Peyer's patch (tissue), 4 donors: Measurements from ENCODE around the gene HELB.

Experiments
- POLR2A ChIP-seq, 2 donors: fragments of 450-650 bp; IDR thresholded peaks; one replicate each; pipeline ENCODE4 v1.5.1; 2017; ENCODE audit warnings: antibody characterized with exemption in 2 of 2, mild to moderate bottlenecking in 2 of 2, moderate library complexity in 2 of 2
- TF ChIP-seq, protein P1 (sequence below), 6 experiments: fragments of 450-650 bp in 4 of 6; fragments of 200-600 bp in 2 of 6; sonication (generic) in 1 of 6; IDR thresholded peaks; one replicate each; pipeline ENCODE4 v1.5.1; 2017 to 2019; ENCODE audit warnings: antibody characterized with exemption in 6 of 6, mild to moderate bottlenecking in 3 of 6, moderate library complexity in 1 of 6

DNA sequence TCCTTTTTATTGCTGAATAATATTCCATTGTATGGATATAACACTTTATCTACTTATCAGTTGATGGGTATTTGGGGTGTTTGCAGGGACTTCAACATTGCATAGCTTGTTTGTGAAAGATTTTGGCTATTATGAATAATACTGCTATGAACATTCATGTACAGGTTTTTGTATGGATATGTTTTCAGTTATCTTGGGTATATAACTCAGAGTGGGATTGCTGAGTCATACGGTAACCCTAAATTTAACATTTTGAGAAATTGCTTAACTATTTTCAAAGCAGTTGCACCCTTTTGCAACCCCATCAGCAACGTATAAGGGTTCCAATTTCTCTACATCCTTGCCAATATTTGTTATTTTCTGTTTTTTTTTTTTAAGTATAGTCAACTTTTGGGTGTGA lies 27.3 kb upstream of the HELB start:
- TF ChIP-seq, protein P1, sequence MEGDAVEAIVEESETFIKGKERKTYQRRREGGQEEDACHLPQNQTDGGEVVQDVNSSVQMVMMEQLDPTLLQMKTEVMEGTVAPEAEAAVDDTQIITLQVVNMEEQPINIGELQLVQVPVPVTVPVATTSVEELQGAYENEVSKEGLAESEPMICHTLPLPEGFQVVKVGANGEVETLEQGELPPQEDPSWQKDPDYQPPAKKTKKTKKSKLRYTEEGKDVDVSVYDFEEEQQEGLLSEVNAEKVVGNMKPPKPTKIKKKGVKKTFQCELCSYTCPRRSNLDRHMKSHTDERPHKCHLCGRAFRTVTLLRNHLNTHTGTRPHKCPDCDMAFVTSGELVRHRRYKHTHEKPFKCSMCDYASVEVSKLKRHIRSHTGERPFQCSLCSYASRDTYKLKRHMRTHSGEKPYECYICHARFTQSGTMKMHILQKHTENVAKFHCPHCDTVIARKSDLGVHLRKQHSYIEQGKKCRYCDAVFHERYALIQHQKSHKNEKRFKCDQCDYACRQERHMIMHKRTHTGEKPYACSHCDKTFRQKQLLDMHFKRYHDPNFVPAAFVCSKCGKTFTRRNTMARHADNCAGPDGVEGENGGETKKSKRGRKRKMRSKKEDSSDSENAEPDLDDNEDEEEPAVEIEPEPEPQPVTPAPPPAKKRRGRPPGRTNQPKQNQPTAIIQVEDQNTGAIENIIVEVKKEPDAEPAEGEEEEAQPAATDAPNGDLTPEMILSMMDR (IDR thresholded peaks at IDR 0.05) = no peak
- no peak for TF ChIP-seq POLR2A (IDR thresholded peaks at IDR 0.05)
